ENCODE measurements around the gene ANAPC2.

- TF ChIP-seq HMGXB4 (CRISPR knock-in tag; IDR thresholded peaks at IDR 0.05; ENCODE audit: borderline replicate concordance), result no peak
- TF ChIP-seq, protein P1, sequence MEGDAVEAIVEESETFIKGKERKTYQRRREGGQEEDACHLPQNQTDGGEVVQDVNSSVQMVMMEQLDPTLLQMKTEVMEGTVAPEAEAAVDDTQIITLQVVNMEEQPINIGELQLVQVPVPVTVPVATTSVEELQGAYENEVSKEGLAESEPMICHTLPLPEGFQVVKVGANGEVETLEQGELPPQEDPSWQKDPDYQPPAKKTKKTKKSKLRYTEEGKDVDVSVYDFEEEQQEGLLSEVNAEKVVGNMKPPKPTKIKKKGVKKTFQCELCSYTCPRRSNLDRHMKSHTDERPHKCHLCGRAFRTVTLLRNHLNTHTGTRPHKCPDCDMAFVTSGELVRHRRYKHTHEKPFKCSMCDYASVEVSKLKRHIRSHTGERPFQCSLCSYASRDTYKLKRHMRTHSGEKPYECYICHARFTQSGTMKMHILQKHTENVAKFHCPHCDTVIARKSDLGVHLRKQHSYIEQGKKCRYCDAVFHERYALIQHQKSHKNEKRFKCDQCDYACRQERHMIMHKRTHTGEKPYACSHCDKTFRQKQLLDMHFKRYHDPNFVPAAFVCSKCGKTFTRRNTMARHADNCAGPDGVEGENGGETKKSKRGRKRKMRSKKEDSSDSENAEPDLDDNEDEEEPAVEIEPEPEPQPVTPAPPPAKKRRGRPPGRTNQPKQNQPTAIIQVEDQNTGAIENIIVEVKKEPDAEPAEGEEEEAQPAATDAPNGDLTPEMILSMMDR (IDR thresholded peaks at IDR 0.05), result no peak
- TF ChIP-seq SMC3 (IDR thresholded peaks at IDR 0.05), result no peak
- TF ChIP-seq KDM1A (IDR thresholded peaks at IDR 0.05; ENCODE audit: low read depth), result no peak
- TF ChIP-seq HEYL (CRISPR knock-in tag; IDR thresholded peaks at IDR 0.05), result no peak
- no peak for TF ChIP-seq BHLHE40 (IDR thresholded peaks at IDR 0.05; ENCODE audit: low read depth, low read length)
Measured at GRCh38 chr9:137159105-137160053, 29.0 kb downstream of the ANAPC2 start.
